K562 (cell line): ENCODE data around the gene MMP20. TPM values are rescaled to one million over a fixed set of nuclear protein-coding genes. Genes with fewer than 3 reads are reported as not detected.

Experiments
- ATAC-seq: fragments of 200-7000 bp; cut with Tn5 transposase; 3 replicates; pipeline ENCODE4 v1.9.1; 2020; ENCODE audit warnings: moderate library complexity
- Bru-seq: library from RNA; stranded (reverse); fragments of 400-500 nt; gene quantifications from one replicate; lab custom pipeline; 2021; lab: Mats Ljungman, UMichigan
- BruChase-seq, 2 experiments: library from RNA; stranded (reverse); fragments of 400-500 nt; gene quantifications; one replicate each; lab custom pipeline; 2021; lab: Mats Ljungman, UMichigan
- BruUV-seq: library from RNA; stranded (reverse); fragments of 400-500 nt; replicated peaks from 2 replicates; lab custom pipeline; 2021; lab: Mats Ljungman, UMichigan
- CTCF ChIA-PET: fragments of 300-600 bp; formaldehyde crosslinking; extraction: SDS; loops from one replicate; lab custom pipeline; 2021; ENCODE audit warnings: low intra/inter-chr PET ratio; lab: Yijun Ruan, JAX
- POLR2A ChIA-PET: fragments of 300-600, 350-650 bp; sonication (Branson Sonifier 250); formaldehyde crosslinking; extraction: SDS; loops from one replicate; lab custom pipeline; 2021; ENCODE audit warnings: antibody characterized with exemption, inconsistent platforms; lab: Yijun Ruan, JAX
- DNase-seq, 4 experiments: peaks; one replicate each; pipeline versions ENCODE4 v3.0.0 to v3.0.0-alpha.2; 2011 to 2018; ENCODE audit warnings: low spot score in 3 of 4, mixed read lengths in 3 of 4; ENCODE audit errors: extremely low read depth in 1 of 4
- FAIRE-seq: peaks from 2 replicates; lab custom pipeline; 2011; peaks lifted over from hg19 to GRCh38; lab: Jason Lieb, UNC
- H2AFZ ChIP-seq: 2 replicates; pipeline ENCODE4 v1.6.0; 2011; ENCODE audit warnings: low read depth, low read length, control low read depth, inconsistent platforms
- H3K27ac ChIP-seq: fragments of 200-600 bp; 3 replicates; pipeline ENCODE4 v1.8.0; 2011; ENCODE audit warnings: low read depth, mild to moderate bottlenecking, control low read depth, inconsistent platforms, low read length, moderate library complexity, mixed read lengths; ENCODE audit errors: extremely low read depth
- H3K27me3 ChIP-seq, 2 experiments: fragments of 300-600 bp in 1 of 2; 2 replicates in 1 of 2; 3 replicates in 1 of 2; pipeline versions ENCODE4 v1.6.0 to v1.8.0; 2011; ENCODE audit warnings: inconsistent platforms in 2 of 2, low read length in 2 of 2, mild to moderate bottlenecking in 1 of 2, mixed read lengths in 1 of 2, moderate library complexity in 1 of 2; ENCODE audit not compliant: control insufficient read depth in 2 of 2, insufficient read depth in 2 of 2
- H3K36me3 ChIP-seq: fragments of 300-600 bp; 3 replicates; pipeline ENCODE4 v1.8.0; 2011; ENCODE audit warnings: mild to moderate bottlenecking, low read length, inconsistent platforms; ENCODE audit not compliant: control insufficient read depth, insufficient read depth
- H3K4me1 ChIP-seq, 2 experiments: fragments of 200-600 bp in 1 of 2; replicated peaks in 1 of 2; 2 replicates in 1 of 2; 3 replicates in 1 of 2; pipeline versions ENCODE4 v1.5.1 to v1.8.0; 2011; ENCODE audit warnings: inconsistent platforms in 2 of 2, low read length in 2 of 2, mild to moderate bottlenecking in 1 of 2, mixed read lengths in 1 of 2, moderate library complexity in 1 of 2; ENCODE audit not compliant: control insufficient read depth in 2 of 2, insufficient read depth in 2 of 2
- H3K4me2 ChIP-seq: 2 replicates; pipeline ENCODE4 v1.6.1; 2011; ENCODE audit warnings: low read length, control low read depth, inconsistent platforms, mixed read lengths; ENCODE audit not compliant: insufficient read depth
- H3K4me3 ChIP-seq: fragments of 200-600 bp; sonication (generic), shearing (Covaris generic); 2 replicates; pipeline ENCODE4 v1.5.1; 2016; ENCODE audit warnings: control low read depth, inconsistent platforms
- H3K79me2 ChIP-seq: fragments of 200-600 bp; 3 replicates; pipeline ENCODE4 v1.8.0; 2011; ENCODE audit warnings: low read length, inconsistent platforms; ENCODE audit not compliant: control insufficient read depth, insufficient read depth
- H3K9ac ChIP-seq, 2 experiments: 2 replicates each; pipeline versions ENCODE4 v1.6.0 to v1.6.1; 2011; ENCODE audit warnings: low read depth in 2 of 2, low read length in 2 of 2, control low read depth in 1 of 2, inconsistent platforms in 1 of 2, mild to moderate bottlenecking in 1 of 2, mixed read lengths in 1 of 2; ENCODE audit not compliant: insufficient read depth in 1 of 2
- H3K9me1 ChIP-seq: one replicate; pipeline ENCODE4 v1.6.0; 2011; ENCODE audit warnings: inconsistent platforms, mild to moderate bottlenecking, low read length, moderate library complexity; ENCODE audit not compliant: control insufficient read depth, insufficient read depth
- H3K9me3 ChIP-seq: replicated peaks from 2 replicates; pipeline ENCODE4 v1.5.1; 2011; ENCODE audit warnings: low read depth, low read length, inconsistent platforms; ENCODE audit not compliant: control insufficient read depth, insufficient read depth
- H4K20me1 ChIP-seq: replicated peaks from 2 replicates; pipeline ENCODE4 v1.6.1; 2011; ENCODE audit warnings: low read length, inconsistent platforms, mixed read lengths; ENCODE audit not compliant: control insufficient read depth, insufficient read depth
- E4F1 ChIP-seq: fragments of 250-450 bp; sonication (Bioruptor Pico); IDR thresholded peaks from 2 replicates; pipeline ENCODE4 v1.5.0; 2021; ENCODE audit warnings: mild to moderate bottlenecking, borderline replicate concordance
- HOMEZ ChIP-seq: fragments of 250-450 bp; sonication (Bioruptor Pico); IDR thresholded peaks from 2 replicates; pipeline ENCODE4 v1.4.0; 2020; ENCODE audit warnings: mild to moderate bottlenecking, moderate library complexity
- KLF1 ChIP-seq: fragments of 450-650 bp; IDR thresholded peaks from 2 replicates; pipeline ENCODE4 v1.6.1; 2016; ENCODE audit warnings: missing genetic modification characterization, missing compliant biosample characterization
- NFXL1 ChIP-seq: fragments of 450-650 bp; formaldehyde crosslinking; IDR thresholded peaks from 2 replicates; pipeline ENCODE4 v1.4.0; 2021; ENCODE audit warnings: mild to moderate bottlenecking
- SREBF1 ChIP-seq: fragments of 150-350 bp; IDR thresholded peaks from 2 replicates; pipeline ENCODE4 v1.6.1; 2014; ENCODE audit warnings: antibody characterized with exemption, low read depth, low read length, borderline replicate concordance
- SRSF3 ChIP-seq: fragments of 200-400 bp; formaldehyde crosslinking; IDR thresholded peaks from 2 replicates; pipeline ENCODE4 v1.6.1; 2016; ENCODE audit warnings: mild to moderate bottlenecking, low read length, moderate library complexity; ENCODE audit not compliant: insufficient read depth
- TARDBP ChIP-seq: fragments of 450-650 bp; IDR thresholded peaks from 2 replicates; pipeline ENCODE4 v1.6.1; 2016
- TCF15 ChIP-seq: fragments of 250-450 bp; sonication (Bioruptor Pico); IDR thresholded peaks from 2 replicates; pipeline ENCODE4 v1.8.0; 2022; ENCODE audit warnings: moderate library complexity, mild to moderate bottlenecking, inconsistent platforms
- TFAM ChIP-seq: fragments of 250-450 bp; sonication (Bioruptor Pico); conservative IDR thresholded peaks from 2 replicates; pipeline ENCODE4 v1.5.0; 2021; ENCODE audit warnings: mild to moderate bottlenecking, moderate library complexity
- USF1 ChIP-seq: sonication (generic); formaldehyde crosslinking; IDR thresholded peaks from 2 replicates; pipeline ENCODE4 v1.9.0; 2022; ENCODE audit warnings: mild to moderate bottlenecking, missing genetic modification reagents
- ZBED1 ChIP-seq: IDR thresholded peaks from 2 replicates; pipeline ENCODE4 v1.6.1; 2014
- ZNF239 ChIP-seq: fragments of 250-450 bp; sonication (Bioruptor Pico); IDR thresholded peaks from 2 replicates; pipeline ENCODE4 v1.4.0; 2020; ENCODE audit warnings: mild to moderate bottlenecking
- ZNF561 ChIP-seq: fragments of 450-650 bp; formaldehyde crosslinking; conservative IDR thresholded peaks from 2 replicates; pipeline ENCODE4 v1.4.0; 2020; ENCODE audit warnings: mild to moderate bottlenecking, moderate library complexity
- ZSCAN29 ChIP-seq: fragments of 450-650 bp; IDR thresholded peaks from 2 replicates; pipeline ENCODE4 v1.6.1; 2017
- ZZZ3 ChIP-seq: fragments of 450-650 bp; IDR thresholded peaks from 2 replicates; pipeline ENCODE4 v1.6.1; 2016; ENCODE audit warnings: antibody characterized with exemption, mild to moderate bottlenecking, moderate library complexity
- WGBS: fragments of 100-300 bp; shearing (Covaris generic); methylation state at CpG from one replicate; pipeline ENCODE4 v1.1.6; 2016; ENCODE audit warnings: low coverage, mixed read lengths; ENCODE audit not compliant: insufficient coverage; ENCODE audit errors: missing lambda C conversion rate; 5-methylcytosine and 5-hydroxymethylcytosine counted together
- in situ Hi-C: fragments of 300-500 bp; cut with MboI; formaldehyde crosslinking; loops from 4 replicates; pipeline ENCODE4 v1.15.0; 2018; ENCODE audit warnings: inconsistent platforms, mixed read lengths
- intact Hi-C: fragments of 100-400 bp; cut with micrococcal nuclease; formaldehyde crosslinking; loops from 2 replicates; pipeline ENCODE4 v1.14.2; 2022
- long read RNA-seq, 3 experiments: library from polyadenylated mRNA in 2 of 3; library from RNA in 1 of 3; unstranded in 2 of 3; stranded (forward) in 1 of 3; transcript quantifications; one replicate each; pipeline ENCODE4 v2.0.0, GENCODE V29; 2019 to 2022
- polyA minus RNA-seq, 3 experiments: library from RNA; depleted of rRNA, polyadenylated mRNA; stranded (reverse); fragments of >200 nt; gene quantifications; 2 replicates each; pipeline ENCODE4 v1.2.3, GENCODE V29; 2011
- polyA plus RNA-seq, 8 experiments: library from polyadenylated mRNA; depleted of rRNA in 4 of 8; stranded (reverse) in 5 of 8; unstranded in 3 of 8; fragments of >200 nt; fragmentation: Nextera tagmentation in 2 of 8; fragmentation: Illumina TruSeq in 1 of 8; extraction: Ambion mirVana in 2 of 8; extraction: Trizol in 1 of 8; gene quantifications; 2 replicates each; pipeline versions ENCODE4 v1.2.1 to v1.2.3, GENCODE V29; 2011 to 2014; ENCODE audit warnings: inconsistent platforms in 1 of 8, missing spikeins in 1 of 8
- total RNA-seq, 7 experiments: library from RNA; depleted of rRNA in 6 of 7; stranded (reverse); fragments of >200 nt in 6 of 7; fragmentation: Illumina TruSeq in 2 of 7; extraction: Trizol in 2 of 7; gene quantifications; 2 replicates each; pipeline versions ENCODE4 v1.2.1 to v1.2.3, GENCODE V29; 2011 to 2021; ENCODE audit warnings: low replicate concordance in 1 of 7

The MMP20 gene
- total RNA-seq (2011; cell fraction: chromatin; rRNA removed; ENCODE audit: low replicate concordance): not detected in 2 replicates
- total RNA-seq (2011; cell fraction: nucleolus; rRNA removed): not detected in 2 replicates
- total RNA-seq (2011; cell fraction: nucleoplasm; rRNA removed): not detected in 2 replicates
- total RNA-seq (2014; rRNA removed): not detected in 2 replicates
- not detected in 2 replicates for total RNA-seq (2014; rRNA removed; fragmentation: Illumina TruSeq; extraction: Trizol)
- not detected in 2 replicates for total RNA-seq (2015; rRNA removed; fragmentation: Illumina TruSeq; extraction: Trizol)
- total RNA-seq (2021): not detected in 2 replicates
- polyA plus RNA-seq (2011; rRNA removed): not detected in 2 replicates
- not detected in 2 replicates for polyA plus RNA-seq (2011; cell fraction: cytosol; rRNA removed)
- not detected in 2 replicates for polyA plus RNA-seq (2011; cell fraction: nucleus; rRNA removed)
- polyA plus RNA-seq (2012): not detected in 2 replicates
- not detected in 2 replicates for polyA plus RNA-seq (2014; fragmentation: Illumina TruSeq; extraction: Trizol)
- polyA plus RNA-seq (2014; fragmentation: Nextera tagmentation; extraction: Ambion mirVana): not detected
- not detected in 2 replicates for polyA plus RNA-seq (2014; rRNA removed)
- polyA minus RNA-seq (2011; rRNA and poly(A)+ RNA removed): not detected in 2 replicates
- polyA minus RNA-seq (2011; cell fraction: cytosol; rRNA and poly(A)+ RNA removed): not detected in 2 replicates
- not detected in 2 replicates for polyA minus RNA-seq (2011; cell fraction: nucleus; rRNA and poly(A)+ RNA removed)
- Bru-seq, nascent RNA: not detected
- BruChase-seq, experiment 1, labeled RNA remaining after a 2-hour chase: not detected
- not detected for BruChase-seq, experiment 2, labeled RNA remaining after a 6-hour chase
- long read RNA-seq, experiment 1: 0 reads
- long read RNA-seq, experiment 2: 0 reads
- long read RNA-seq, experiment 3: 0 reads

GRCh38 chr11:102625177-102625576 lies at the start of gene MMP20:
TSS of gene MMP20 (minus strand) at chr11:102625332. CDS start at chr11:102625319, 13 bp downstream.
- ChIA-PET CTCF (no interaction called here), POLR2A (interaction anchor here (1.1 kb wide), 1 partner anchor 9 kb away, joined by 3 read pairs; no protein-coding TSS in a partner anchor)
- Histone ChIP-seq H3K9me1 (no peaks in the 10 kb centered on the region), H3K4me3 (no peak within 1 kb of the TSS), H3K27me3 (no peaks in the 10 kb centered on the region), H4K20me1 (no peaks in the 10 kb centered on the region), H3K4me1 (peaks cover 0 to 7% of the 10 kb centered on the region in 2 experiments; a peak in 2 of 5 replicates), H3K4me2 (no peak within 1 kb of the TSS), H3K9ac (no peak within 1 kb of the TSS), H3K79me2 (no peaks in the 10 kb centered on the region), H2AFZ (no peak within 1 kb of the TSS), H3K36me3 (no peaks in the 10 kb centered on the region), H3K9me3 (no peaks in the 10 kb centered on the region), H3K27ac (no peak within 1 kb of the TSS)
- no TSS peak for BruUV-seq
- intact Hi-C loops (no loop called here), in situ Hi-C loops (no loop called here)
- FAIRE-seq: no peak
- ATAC-seq: no peak
- no peak for DNase-seq
- 0% methylated on average over 5 of the region's 5 CpGs for WGBS
- no peak for TF ChIP-seq ZZZ3
- TF ChIP-seq USF1 (CRISPR knock-in tag): no peak
- TF ChIP-seq TARDBP: no peak
- TF ChIP-seq ZNF561: no peak
- no peak for TF ChIP-seq ZBED1
- TF ChIP-seq ZSCAN29: no peak
- no peak for TF ChIP-seq SREBF1
- no peak for TF ChIP-seq KLF1
- TF ChIP-seq NFXL1: no peak
- no peak for TF ChIP-seq TFAM (CRISPR knock-in tag)
- TF ChIP-seq E4F1: no peak
- no peak for TF ChIP-seq SRSF3
- TF ChIP-seq HOMEZ (CRISPR knock-in tag): no peak
- no peak for TF ChIP-seq TCF15 (CRISPR knock-in tag)
- no peak for TF ChIP-seq ZNF239 (CRISPR knock-in tag)
